ENCODE results near the gene VWA3B. TPM values are rescaled to one million over a fixed set of nuclear protein-coding genes. Genes with fewer than 3 reads are reported as not detected.

Gene VWA3B
- total RNA-seq, 1 experiment from 2014 or later = not detected

DNA sequence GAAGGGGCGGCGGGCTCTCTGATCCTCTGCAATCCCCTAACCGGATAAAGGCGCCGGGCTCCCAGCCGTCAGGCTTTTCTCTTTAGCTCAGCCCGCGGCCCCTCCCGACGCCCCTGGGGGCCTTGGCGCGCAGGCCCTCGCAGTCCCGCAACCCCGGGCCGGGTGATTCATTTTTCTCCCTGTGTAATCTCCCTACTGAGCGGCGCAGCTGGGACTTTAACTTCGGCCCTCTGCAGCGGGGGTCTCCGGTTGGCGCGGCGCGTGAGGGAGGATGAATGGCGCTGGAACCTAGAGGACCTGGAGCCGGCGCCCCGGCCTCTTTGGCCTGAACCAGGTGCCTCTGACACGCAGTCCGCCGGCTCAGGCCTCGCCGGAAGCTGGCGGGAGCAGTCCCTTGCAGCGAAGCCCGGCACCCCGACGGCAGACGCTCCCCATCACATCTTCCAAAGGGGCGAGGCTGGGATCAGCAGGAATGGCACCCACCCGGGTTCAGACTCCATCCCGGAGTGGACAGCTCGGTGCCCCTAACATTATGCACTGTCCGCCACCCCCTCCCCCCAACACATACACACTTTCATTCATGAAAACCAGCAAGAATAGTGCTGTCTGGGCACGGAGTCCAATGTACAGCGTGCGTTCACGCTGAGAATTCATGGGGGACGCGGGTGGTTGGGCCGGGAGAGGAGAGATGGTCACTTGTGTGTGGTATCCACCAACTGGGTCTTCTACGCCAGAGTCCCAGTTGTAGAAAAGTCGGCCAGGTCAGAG, 260.5 kb downstream of the VWA3B start:
- Mint-ChIP-seq H3K27me3 (ENCODE audit: low read depth) (peaks cover 91% of the 10 kb centered on the region), H3K4me1 (peaks cover 18 to 24% of the 10 kb centered on the region in 2 experiments)
- TF ChIP-seq, protein P1, sequence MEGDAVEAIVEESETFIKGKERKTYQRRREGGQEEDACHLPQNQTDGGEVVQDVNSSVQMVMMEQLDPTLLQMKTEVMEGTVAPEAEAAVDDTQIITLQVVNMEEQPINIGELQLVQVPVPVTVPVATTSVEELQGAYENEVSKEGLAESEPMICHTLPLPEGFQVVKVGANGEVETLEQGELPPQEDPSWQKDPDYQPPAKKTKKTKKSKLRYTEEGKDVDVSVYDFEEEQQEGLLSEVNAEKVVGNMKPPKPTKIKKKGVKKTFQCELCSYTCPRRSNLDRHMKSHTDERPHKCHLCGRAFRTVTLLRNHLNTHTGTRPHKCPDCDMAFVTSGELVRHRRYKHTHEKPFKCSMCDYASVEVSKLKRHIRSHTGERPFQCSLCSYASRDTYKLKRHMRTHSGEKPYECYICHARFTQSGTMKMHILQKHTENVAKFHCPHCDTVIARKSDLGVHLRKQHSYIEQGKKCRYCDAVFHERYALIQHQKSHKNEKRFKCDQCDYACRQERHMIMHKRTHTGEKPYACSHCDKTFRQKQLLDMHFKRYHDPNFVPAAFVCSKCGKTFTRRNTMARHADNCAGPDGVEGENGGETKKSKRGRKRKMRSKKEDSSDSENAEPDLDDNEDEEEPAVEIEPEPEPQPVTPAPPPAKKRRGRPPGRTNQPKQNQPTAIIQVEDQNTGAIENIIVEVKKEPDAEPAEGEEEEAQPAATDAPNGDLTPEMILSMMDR (conservative IDR thresholded peaks at IDR 0.05) = no peak

More for the DNA sequence above, 260.5 kb downstream of the VWA3B start:
- Histone ChIP-seq H3K9ac (ENCODE audit: extremely low read depth, insufficient read length, low read length) (no peak overlapping the region), H2AK5ac (ENCODE audit: insufficient read length, low read length) (no peak overlapping the region), H4K91ac (ENCODE audit: insufficient read length, low read depth, low read length) (no peak overlapping the region), H3K27me3 (ENCODE audit: insufficient read depth, low read length) (peaks cover 42% of the 10 kb centered on the region), H3K56ac (ENCODE audit: insufficient read length, low read depth, low read length) (no peak overlapping the region), H2BK15ac (ENCODE audit: low read depth, low read length) (no peak overlapping the region), H2BK12ac (ENCODE audit: insufficient read length, low read depth, low read length) (no peak overlapping the region), H4K8ac (replicated peaks; ENCODE audit: insufficient read length, low read depth, low read length) (no peak overlapping the region), H3K23ac (ENCODE audit: insufficient read length, low read depth, low read length) (no peak overlapping the region), H4K5ac (ENCODE audit: insufficient read length, low read depth, low read length) (no peak overlapping the region), H3K4ac (ENCODE audit: low read depth, low read length) (no peak overlapping the region), H3K9me3 (ENCODE audit: control insufficient read depth, low read depth, low read length) (no peaks in the 10 kb centered on the region), H2BK120ac (ENCODE audit: low read depth, low read length, poor library complexity, severe bottlenecking) (no peak overlapping the region), H2AFZ (ENCODE audit: low read length) (no peak overlapping the region), H3K18ac (ENCODE audit: insufficient read length, low read depth, low read length) (peak overlapping the region; percentile 48), H3K23me2 (ENCODE audit: insufficient read length, low read depth, low read length, poor library complexity, severe bottlenecking) (peaks cover 21% of the 10 kb centered on the region), H3K4me1 (ENCODE audit: insufficient read depth, low read length) (no peaks in the 10 kb centered on the region), H4K20me1 (ENCODE audit: control insufficient read depth, insufficient read depth, insufficient read length) (no peaks in the 10 kb centered on the region), H3T11ph (ENCODE audit: low read length) (no peak overlapping the region), H3K27ac (ENCODE audit: insufficient read length, low read depth, low read length) (no peak overlapping the region), H3K79me2 (ENCODE audit: insufficient read depth, low read length) (no peaks in the 10 kb centered on the region), H2BK20ac (ENCODE audit: low read depth, low read length, poor library complexity, severe bottlenecking) (no peak overlapping the region), H2BK5ac (ENCODE audit: insufficient read length, low read length) (no peak overlapping the region), H3K14ac (ENCODE audit: insufficient read depth, low read length) (peak overlapping the region; percentile 44; the same call in 1 of the 2 replicates), H3K79me1 (ENCODE audit: insufficient read depth, low read depth, low read length, poor library complexity, severe bottlenecking) (no peaks in the 10 kb centered on the region), H3K4me2 (ENCODE audit: insufficient read depth, insufficient read length, low read length) (peak overlapping the region; percentile 76)
- WGBS (ENCODE audit: extremely low coverage, insufficient read length, low lambda C conversion rate) = no CpG with 5 or more reads among the region's 54 CpGs
- Mint-ChIP-seq H3K4me3 (peak overlapping the region; percentile 56 to 83), H3K9me3 (peaks cover 11 to 12% of the 10 kb centered on the region in 2 experiments), H3K36me3 (ENCODE audit: insufficient read depth in 1 of 3, low read depth in 3 of 3) (peaks cover 1 to 12% (median 6%) of the 10 kb centered on the region in 3 experiments; a peak in 4 of 7 replicates), H3K27ac (no peak overlapping the region)
- peak; percentile 42 for DNase-seq
